Mucosa of rectum (tissue), 2 donors: Measurements from ENCODE around the gene CYP24A1.

Experiments
- H3K27ac ChIP-seq, 2 donors: one replicate each; pipeline ENCODE4 v1.7.0; 2013; ENCODE audit warnings: inconsistent platforms in 2 of 2, low read depth in 2 of 2, low read length in 2 of 2
- H3K27me3 ChIP-seq, 2 donors: one replicate each; pipeline ENCODE4 v1.7.0; 2013; ENCODE audit warnings: low read length in 2 of 2; ENCODE audit not compliant: control insufficient read depth in 2 of 2, insufficient read depth in 2 of 2
- H3K36me3 ChIP-seq, 2 donors: one replicate each; pipeline ENCODE4 v1.7.0; 2013; ENCODE audit warnings: low read length in 2 of 2; ENCODE audit not compliant: control insufficient read depth in 2 of 2, insufficient read depth in 2 of 2
- H3K4me1 ChIP-seq, 2 donors: one replicate each; pipeline ENCODE4 v1.7.0; 2013; ENCODE audit warnings: low read length in 2 of 2, mild to moderate bottlenecking in 1 of 2; ENCODE audit not compliant: control insufficient read depth in 2 of 2, insufficient read depth in 2 of 2
- H3K4me3 ChIP-seq, 2 donors: one replicate each; pipeline ENCODE4 v1.7.0; 2013; ENCODE audit warnings: low read length in 2 of 2
- H3K9ac ChIP-seq, 2 donors: one replicate each; pipeline ENCODE4 v1.7.0; 2013; ENCODE audit warnings: low read length in 2 of 2, low read depth in 1 of 2, mild to moderate bottlenecking in 1 of 2
- H3K9me3 ChIP-seq, 2 donors: one replicate each; pipeline ENCODE4 v1.7.0; 2013; ENCODE audit warnings: low read length in 2 of 2; ENCODE audit not compliant: control insufficient read depth in 2 of 2
- donor health status: healthy.
- donor health status: Normal muscosa, but diverticular disease.

The CYP24A1 gene

DNA sequence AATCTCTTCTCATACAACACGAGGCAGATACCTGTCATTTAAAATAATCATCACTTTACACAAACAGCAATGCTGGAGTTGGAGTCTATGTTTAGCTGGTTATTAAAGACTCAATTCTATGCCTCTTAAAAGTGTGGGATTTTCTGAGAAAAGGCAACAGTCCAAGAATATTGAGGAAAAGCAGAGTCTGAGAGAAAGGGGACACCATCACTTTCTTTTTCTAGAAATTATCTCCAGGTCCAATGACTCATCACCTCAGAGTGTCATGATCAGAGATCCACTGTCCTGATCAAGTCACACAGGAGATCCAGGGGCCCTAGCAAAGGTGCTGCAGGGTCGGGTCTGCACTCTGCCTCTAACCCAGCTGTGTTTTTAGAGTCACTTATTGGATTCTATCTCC, 8.0 kb downstream of the CYP24A1 start:
- Histone ChIP-seq H3K27me3 (peaks cover 21 to 29% of the 10 kb centered on the region in 2 donors), H3K9ac (no peak overlapping the region), H3K4me3 (no peak overlapping the region), H3K27ac (no peak overlapping the region), H3K4me1 (no peaks in the 10 kb centered on the region), H3K36me3 (no peaks in the 10 kb centered on the region), H3K9me3 (no peaks in the 10 kb centered on the region)

- no peaks in the 10 kb centered on the region for H3K4me1 ChIP-seq
- H3K36me3 ChIP-seq: no peaks in the 10 kb centered on the region
- H3K27me3 ChIP-seq: peaks cover 15 to 21% of the 10 kb centered on the region in 2 donors
- H3K9ac ChIP-seq: no peak overlapping the region
- no peak overlapping the region for H3K4me3 ChIP-seq
- no peaks in the 10 kb centered on the region for H3K9me3 ChIP-seq
- no peak overlapping the region for H3K27ac ChIP-seq
Observed at GRCh38 chr20:54165014-54165413, 8.8 kb downstream of the CYP24A1 start.

GRCh38 chr20:54163402-54163801, 10.4 kb downstream of the CYP24A1 start:
- Histone ChIP-seq H3K4me1 (no peaks in the 10 kb centered on the region), H3K27me3 (peaks cover 8 to 9% of the 10 kb centered on the region in 2 donors), H3K27ac (no peak overlapping the region), H3K4me3 (no peak overlapping the region), H3K36me3 (no peaks in the 10 kb centered on the region), H3K9ac (no peak overlapping the region), H3K9me3 (no peaks in the 10 kb centered on the region)

DNA sequence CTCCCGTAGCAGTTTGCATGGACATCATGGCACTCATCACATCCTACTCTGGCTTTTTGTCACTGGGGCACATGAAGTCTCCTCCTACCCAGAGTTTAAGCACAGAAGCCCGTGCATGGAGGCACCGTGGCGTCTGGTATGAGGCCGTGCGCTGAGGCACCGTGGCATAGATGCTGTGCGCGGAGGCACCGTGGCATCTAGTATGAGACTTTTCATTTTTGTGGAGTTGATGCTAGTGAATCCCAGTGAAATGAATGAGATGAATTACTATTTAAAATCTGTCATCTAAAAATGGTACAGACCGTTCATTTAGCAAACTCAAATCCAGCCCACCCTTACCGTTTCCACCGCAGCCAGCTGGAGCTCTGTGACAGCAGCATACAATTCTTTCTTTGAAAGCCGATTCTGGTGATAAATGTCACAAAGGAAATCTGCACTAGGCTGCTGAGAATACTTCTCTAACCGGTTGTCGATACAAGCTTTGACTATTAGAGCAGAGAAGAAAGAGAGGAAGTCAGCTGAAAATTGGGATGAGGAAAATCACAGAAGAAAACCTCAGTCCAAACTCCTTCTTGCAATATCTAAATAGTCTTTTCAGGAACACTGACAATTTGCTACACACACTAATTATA, 11.3 kb downstream of the CYP24A1 start:
- Histone ChIP-seq H3K9me3 (no peaks in the 10 kb centered on the region), H3K27me3 (peaks cover 2 to 3% of the 10 kb centered on the region in 2 donors), H3K4me1 (no peaks in the 10 kb centered on the region), H3K36me3 (no peaks in the 10 kb centered on the region), H3K4me3 (no peak overlapping the region), H3K9ac (no peak overlapping the region), H3K27ac (no peak overlapping the region)

DNA sequence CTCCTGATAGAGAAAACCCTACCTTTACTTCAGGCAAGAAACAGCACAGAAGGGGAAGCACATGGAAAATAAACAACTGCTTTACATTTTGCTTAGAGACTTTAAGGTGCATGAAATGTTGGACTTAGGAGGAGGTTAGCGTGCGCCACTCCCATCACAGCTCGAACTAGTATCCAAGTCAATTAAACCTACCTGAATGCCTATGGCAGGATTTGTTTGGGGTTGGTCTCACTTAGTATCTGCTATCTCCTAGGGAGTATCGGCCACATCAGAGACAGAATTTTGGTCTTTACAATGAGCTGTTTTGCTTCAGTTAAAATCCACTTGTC, 12.0 kb downstream of the CYP24A1 start:
- no peaks in the 10 kb centered on the region for H3K9me3 ChIP-seq
- H3K27me3 ChIP-seq: peaks cover 2 to 3% of the 10 kb centered on the region in 2 donors
- H3K4me3 ChIP-seq: no peak overlapping the region
- no peak overlapping the region for H3K27ac ChIP-seq
- H3K9ac ChIP-seq: no peak overlapping the region
- H3K36me3 ChIP-seq: no peaks in the 10 kb centered on the region
- no peaks in the 10 kb centered on the region for H3K4me1 ChIP-seq

DNA sequence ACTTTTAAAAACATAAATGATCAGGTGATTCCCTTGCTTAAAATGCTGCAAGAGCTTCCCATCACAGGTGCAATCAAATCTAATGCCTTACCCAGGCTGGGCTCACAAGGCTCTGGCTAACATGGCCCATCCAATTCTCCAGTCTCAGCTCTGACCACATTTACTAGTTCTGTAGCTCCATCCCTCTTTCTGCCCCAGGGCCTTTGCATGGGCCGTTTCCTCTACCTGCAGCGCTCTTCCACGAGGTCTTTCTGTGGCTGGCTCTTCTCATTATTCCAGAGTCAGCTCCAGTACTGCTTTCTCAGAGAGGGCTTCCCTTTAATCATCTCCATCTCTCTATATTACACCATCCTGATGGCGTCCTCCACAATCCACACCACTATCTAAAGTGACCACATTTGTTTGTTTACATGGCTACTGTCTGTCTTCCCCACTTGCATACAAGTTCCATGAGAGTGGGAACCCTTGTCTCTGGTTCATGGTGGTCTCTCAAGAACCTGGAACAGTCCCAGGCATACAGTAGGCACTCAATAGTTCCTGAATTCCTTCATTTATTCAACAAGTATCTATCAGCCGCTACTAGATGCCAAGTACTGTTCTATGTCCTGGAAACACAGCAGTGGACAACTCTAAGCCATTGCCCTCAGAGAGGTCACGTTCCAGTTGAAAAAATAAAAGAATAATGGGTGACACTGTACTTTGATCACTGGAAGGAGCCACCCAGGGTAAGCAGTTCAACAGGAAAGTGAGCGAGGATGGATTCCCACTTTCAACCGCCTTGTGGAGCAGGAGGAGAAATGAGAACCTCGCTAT, 12.6 kb downstream of the CYP24A1 start:
- Histone ChIP-seq H3K4me3 (no peak overlapping the region), H3K9ac (no peak overlapping the region), H3K9me3 (no peaks in the 10 kb centered on the region), H3K27ac (no peak overlapping the region), H3K36me3 (no peaks in the 10 kb centered on the region), H3K27me3 (peaks cover 2 to 3% of the 10 kb centered on the region in 2 donors), H3K4me1 (no peaks in the 10 kb centered on the region)

- Histone ChIP-seq H3K9ac (no peak overlapping the region), H3K27ac (no peak overlapping the region), H3K4me3 (no peak overlapping the region), H3K27me3 (peaks cover 2 to 3% of the 10 kb centered on the region in 2 donors), H3K9me3 (no peaks in the 10 kb centered on the region), H3K4me1 (no peaks in the 10 kb centered on the region), H3K36me3 (no peaks in the 10 kb centered on the region)
Observed at GRCh38 chr20:54160065-54161007, 13.4 kb downstream of the CYP24A1 start.

GRCh38 chr20:54158856-54159418, 14.8 kb downstream of the CYP24A1 start:
- Histone ChIP-seq H3K36me3 (no peaks in the 10 kb centered on the region), H3K4me1 (no peaks in the 10 kb centered on the region), H3K27me3 (peaks cover 0 to 3% of the 10 kb centered on the region in 2 donors), H3K9ac (no peak overlapping the region), H3K27ac (no peak overlapping the region), H3K4me3 (no peak overlapping the region), H3K9me3 (no peaks in the 10 kb centered on the region)

DNA sequence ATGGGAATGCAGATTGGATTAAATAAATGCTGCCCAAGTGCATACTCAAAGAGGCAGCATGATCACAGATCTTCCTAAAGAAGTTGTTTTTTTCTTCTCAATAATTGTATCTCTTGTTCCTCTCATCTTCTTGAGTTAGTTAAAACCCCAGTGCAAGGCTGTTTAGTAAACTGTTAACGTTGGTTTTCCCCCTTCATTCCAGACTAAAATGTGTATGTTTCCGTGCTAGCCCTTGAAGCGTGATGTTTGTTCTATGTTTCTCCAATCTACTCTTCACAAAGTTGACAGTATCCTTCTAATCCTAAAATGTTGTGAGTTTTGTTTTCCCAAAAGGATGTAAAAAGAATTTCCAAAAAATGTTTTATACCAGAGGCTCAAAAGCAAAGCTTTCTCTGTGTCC, 15.6 kb downstream of the CYP24A1 start:
- no peaks in the 10 kb centered on the region for H3K4me1 ChIP-seq
- no peak overlapping the region for H3K9ac ChIP-seq
- H3K4me3 ChIP-seq: no peak overlapping the region
- no peaks in the 10 kb centered on the region for H3K27me3 ChIP-seq
- no peak overlapping the region for H3K27ac ChIP-seq
- no peaks in the 10 kb centered on the region for H3K36me3 ChIP-seq
- H3K9me3 ChIP-seq: no peaks in the 10 kb centered on the region
